GM12878 (cell line): ENCODE measurements around the gene PTGR1. TPM values are rescaled to one million over a fixed set of nuclear protein-coding genes. Genes with fewer than 3 reads are reported as not detected.
A peak's percentile ranks its signal among the peaks of the same experiment; 100 is the strongest.

Source experiments
- ATAC-seq: fragments of 200-7000 bp; cut with Tn5 transposase; 3 replicates; pipeline ENCODE4 v1.9.1; 2020; ENCODE audit warnings: mild to moderate bottlenecking, moderate library complexity
- BruUV-seq: library from RNA; stranded (reverse); fragments of 400-500 nt; replicated peaks from 2 replicates; lab custom pipeline; 2021; lab: Mats Ljungman, UMichigan
- CTCF ChIA-PET: fragments of 300-600 bp; sonication (Branson Sonifier 250); formaldehyde crosslinking; extraction: SDS; loops from one replicate; lab custom pipeline; 2021; ENCODE audit warnings: inconsistent platforms; lab: Yijun Ruan, JAX
- POLR2A ChIA-PET: fragments of 350-600 bp; formaldehyde crosslinking; extraction: SDS; loops from one replicate; lab custom pipeline; 2021; ENCODE audit warnings: inconsistent platforms; lab: Charles Lee
- RAD21 ChIA-PET: fragments of 300-600 bp; sonication (Branson Sonifier 250); formaldehyde crosslinking; loops from one replicate; lab custom pipeline; 2023; ENCODE audit warnings: antibody characterized with exemption; ENCODE audit not compliant: unreplicated experiment; lab: Charles Lee
- SMC1A ChIA-PET: fragments of 300-600 bp; sonication (Branson Sonifier 250); formaldehyde crosslinking; loops from one replicate; lab custom pipeline; 2023; ENCODE audit not compliant: unreplicated experiment, uncharacterized antibody; lab: Charles Lee
- DNase-seq: peaks from one replicate; pipeline ENCODE4 v3.0.0-alpha.2; 2011; ENCODE audit warnings: low read depth, low spot score
- FAIRE-seq: peaks from 3 replicates; lab custom pipeline; 2011; peaks lifted over from hg19 to GRCh38; lab: Jason Lieb, UNC
- H2AFZ ChIP-seq: 2 replicates; pipeline ENCODE4 v1.6.0; 2011; ENCODE audit warnings: low read depth, low read length, control low read depth; ENCODE audit not compliant: control insufficient read depth
- H3K27ac ChIP-seq: 2 replicates; pipeline ENCODE4 v1.5.1; 2011; ENCODE audit warnings: control low read depth; ENCODE audit not compliant: control insufficient read depth, insufficient read depth
- H3K27me3 ChIP-seq, 2 experiments: replicated peaks in 1 of 2; 2 replicates each; pipeline versions ENCODE4 v1.6.0 to v1.6.1; 2011; ENCODE audit warnings: low read length in 1 of 2; ENCODE audit not compliant: control insufficient read depth in 2 of 2, insufficient read depth in 2 of 2
- H3K36me3 ChIP-seq, 2 experiments: 2 replicates each; pipeline ENCODE4 v1.5.1; 2011; ENCODE audit warnings: low read length in 1 of 2; ENCODE audit not compliant: control insufficient read depth in 2 of 2, insufficient read depth in 2 of 2
- H3K4me1 ChIP-seq: 2 replicates; pipeline ENCODE4 v1.6.1; 2011; ENCODE audit warnings: mild to moderate bottlenecking, low read length, moderate library complexity, mixed read lengths; ENCODE audit not compliant: control insufficient read depth, insufficient read depth
- H3K4me2 ChIP-seq: 2 replicates; pipeline ENCODE4 v1.6.0; 2011; ENCODE audit warnings: control low read depth; ENCODE audit not compliant: control insufficient read depth, insufficient read depth
- H3K4me3 ChIP-seq: fragments of 200-600 bp; sonication (generic); 2 replicates; pipeline ENCODE4 v1.5.1; 2016
- H3K79me2 ChIP-seq: 2 replicates; pipeline ENCODE4 v1.6.0; 2011; ENCODE audit warnings: low read length; ENCODE audit not compliant: control insufficient read depth, insufficient read depth
- H3K9ac ChIP-seq: 2 replicates; pipeline ENCODE4 v1.8.0; 2011; ENCODE audit warnings: low read length, control low read depth, mixed read lengths; ENCODE audit not compliant: control insufficient read depth, insufficient read depth
- H3K9me3 ChIP-seq: replicated peaks from 3 replicates; pipeline ENCODE4 v1.5.1; 2011; ENCODE audit warnings: mild to moderate bottlenecking, low read length; ENCODE audit not compliant: control insufficient read depth, insufficient read depth
- H4K20me1 ChIP-seq: 2 replicates; pipeline ENCODE4 v1.6.0; 2011; ENCODE audit not compliant: control insufficient read depth, insufficient read depth
- ATF7 ChIP-seq: fragments of 450-650 bp; IDR thresholded peaks from 2 replicates; pipeline ENCODE4 v1.6.1; 2016; ENCODE audit warnings: low read depth, mild to moderate bottlenecking
- BCLAF1 ChIP-seq: fragments of 450-650 bp; IDR thresholded peaks from 2 replicates; pipeline ENCODE4 v1.6.1; 2017; ENCODE audit warnings: antibody characterized with exemption, mild to moderate bottlenecking, moderate library complexity
- CTCF ChIP-seq, 3 experiments: IDR thresholded peaks in 2 of 3; conservative IDR thresholded peaks in 1 of 3; 2 replicates each; pipeline ENCODE4 v1.5.1; 2011; ENCODE audit warnings: low read depth in 3 of 3, low read length in 3 of 3, mild to moderate bottlenecking in 3 of 3, control low read depth in 2 of 3, moderate library complexity in 2 of 3, inconsistent platforms in 1 of 3, mixed read lengths in 1 of 3; ENCODE audit not compliant: control insufficient read depth in 2 of 3, insufficient read depth in 1 of 3; ENCODE audit errors: extremely low read depth in 1 of 3
- JUND ChIP-seq: IDR thresholded peaks from 2 replicates; pipeline ENCODE4 v1.6.1; 2012; ENCODE audit warnings: low read depth, mild to moderate bottlenecking, low read length, improper control_type of control experiment, moderate library complexity
- KAT2A ChIP-seq: conservative IDR thresholded peaks from 2 replicates; pipeline ENCODE4 v1.6.1; 2011; ENCODE audit warnings: low read depth, low read length; ENCODE audit not compliant: control insufficient read depth
- SMC3 ChIP-seq: IDR thresholded peaks from 2 replicates; pipeline ENCODE4 v1.6.1; 2011; ENCODE audit warnings: low read length, improper control_type of control experiment, borderline replicate concordance
- WRNIP1 ChIP-seq: IDR thresholded peaks from 2 replicates; pipeline ENCODE4 v1.6.1; 2011; ENCODE audit warnings: low read depth, low read length, improper control_type of control experiment, borderline replicate concordance
- ZZZ3 ChIP-seq: IDR thresholded peaks from 2 replicates; pipeline ENCODE4 v1.6.1; 2011; ENCODE audit warnings: low read depth; ENCODE audit not compliant: control insufficient read depth, insufficient read length
- WGBS: methylation state at CpG from one replicate; pipeline ENCODE4 v1.1.6; 2016; ENCODE audit warnings: low lambda C conversion rate; ENCODE audit not compliant: insufficient replicate concordance, insufficient coverage; ENCODE audit errors: missing lambda C conversion rate; 5-methylcytosine and 5-hydroxymethylcytosine counted together
- in situ Hi-C: fragments of 300-500 bp; cut with MboI; formaldehyde crosslinking; loops from 9 replicates; pipeline ENCODE4 v1.14.3; 2018; ENCODE audit warnings: mixed read lengths
- intact Hi-C: fragments of 100-400 bp; cut with micrococcal nuclease; formaldehyde crosslinking; loops from one replicate; pipeline ENCODE4 v1.14.2; 2022; ENCODE audit not compliant: unreplicated experiment
- polyA plus RNA-seq, 11 experiments: library from polyadenylated mRNA; depleted of rRNA in 4 of 11; unstranded in 6 of 11; stranded (reverse) in 5 of 11; fragments of >200 nt; fragmentation: Nextera tagmentation in 4 of 11; fragmentation: Illumina TruSeq in 1 of 11; extraction: Ambion mirVana in 4 of 11; extraction: Trizol in 1 of 11; gene quantifications; 1 replicate in 1 of 11; 2 replicates in 10 of 11; pipeline versions ENCODE4 v1.2.1 to v1.2.3, GENCODE V29; 2011 to 2016; ENCODE audit warnings: inconsistent platforms in 2 of 11, missing spikeins in 2 of 11, low read depth in 1 of 11
- total RNA-seq, 4 experiments: library from RNA; depleted of rRNA in 3 of 4; stranded (reverse); fragments of >200 nt in 3 of 4; fragmentation: Illumina TruSeq in 1 of 4; extraction: Trizol in 1 of 4; gene quantifications; 2 replicates each; pipeline versions ENCODE4 v1.2.1 to v1.2.3, GENCODE V29; 2013 to 2021

The PTGR1 gene
- total and polyA plus RNA-seq, 10 of the 15 experiments (the other 5 are each of a cell fraction or from before 2014, with no cell fraction given) = 0.12 to 6.3 (median 2.8) TPM

- TF ChIP-seq SMC3 = no peak
These were observed 69.7 kb downstream of the PTGR1 start (continued) for GRCh38 chr9:111529787-111530186.

- BruUV-seq = no TSS peak
- CTCF ChIA-PET = no interaction called here
- RAD21 ChIA-PET = no interaction called here
- POLR2A ChIA-PET = no interaction called here
- Histone ChIP-seq H3K36me3 (no peaks in the 10 kb centered on the region), H3K9ac (no peak overlapping the region), H3K27ac (no peak overlapping the region), H4K20me1 (no peaks in the 10 kb centered on the region), H3K27me3 (no peaks in the 10 kb centered on the region), H2AFZ (no peak overlapping the region), H3K4me2 (no peak overlapping the region), H3K9me3 (peaks cover 3% of the 10 kb centered on the region; the same call in 2 of the 3 replicates), H3K4me1 (no peaks in the 10 kb centered on the region), H3K4me3 (no peak overlapping the region), H3K79me2 (no peaks in the 10 kb centered on the region)
- no peak for TF ChIP-seq ZZZ3
- TF ChIP-seq CTCF (IDR thresholded peaks at IDR 0.05 in 2 of 3, conservative IDR thresholded peaks at IDR 0.05 in 1 of 3; ENCODE audit: control insufficient read depth in 2 of 3, extremely low read depth in 1 of 3, insufficient read depth in 1 of 3, low read depth in 3 of 3, low read length in 3 of 3) = no peak
- TF ChIP-seq WRNIP1 = no peak
- no peak for TF ChIP-seq ATF7
- no peak for TF ChIP-seq BCLAF1
- TF ChIP-seq JUND = no peak
- TF ChIP-seq KAT2A = no peak
- intact Hi-C loops = no loop called here
- WGBS = 45% methylated on average over 2 of the region's 2 CpGs
- SMC1A ChIA-PET = no interaction called here
- no peak for ATAC-seq
- in situ Hi-C loops = no loop called here
- DNase-seq = no peak
- FAIRE-seq = peak; percentile 38
These were observed 72.1 kb downstream of the PTGR1 start for GRCh38 chr9:111527347-111527746.
